Activated T-cell treated with anti-CD3 and anti-CD28 coated beads, Interleukin-2, amount 50 U/mL, for 72 hours (primary cell): ENCODE measurements around the gene TDRD10. TPM values are rescaled to one million over a fixed set of nuclear protein-coding genes. Genes with fewer than 3 reads are reported as not detected.

ENCODE experiments used
- ATAC-seq, 2 donors: fragments of 150-1000 bp; cut with Tn5 transposase; replicated peaks in 1 of 2; 2 replicates each; pipeline ENCODE4 v1.10.0; 2021; ENCODE audit warnings: moderate library complexity in 2 of 2, mild to moderate bottlenecking in 1 of 2
- DNase-seq, 2 donors: peaks; one replicate each; pipeline ENCODE4 v3.0.0; 2021 to 2022; ENCODE audit warnings: mixed read lengths in 1 of 2
- H3K27ac Mint-ChIP-seq: one replicate; pipeline ENCODE4 v1.8.0; 2022; ENCODE audit warnings: mild to moderate bottlenecking, moderate library complexity, mixed read lengths
- H3K27me3 Mint-ChIP-seq: one replicate; pipeline ENCODE4 v1.8.0; 2022; ENCODE audit warnings: low read depth, mixed read lengths
- H3K36me3 Mint-ChIP-seq, 2 donors: one replicate each; pipeline ENCODE4 v1.8.0; 2022; ENCODE audit warnings: mixed read lengths in 2 of 2, mild to moderate bottlenecking in 1 of 2; ENCODE audit not compliant: insufficient read depth in 2 of 2
- H3K4me1 Mint-ChIP-seq: one replicate; pipeline ENCODE4 v1.8.0; 2022; ENCODE audit warnings: low read depth, mixed read lengths
- H3K4me3 Mint-ChIP-seq, 2 donors: one replicate each; pipeline ENCODE4 v1.8.0; 2022; ENCODE audit warnings: mild to moderate bottlenecking in 2 of 2, mixed read lengths in 2 of 2, moderate library complexity in 2 of 2
- H3K9me3 Mint-ChIP-seq, 2 donors: one replicate each; pipeline ENCODE4 v1.8.0; 2022; ENCODE audit warnings: mixed read lengths in 2 of 2
- total RNA-seq, 2 donors: library from RNA; stranded (reverse); gene quantifications; one replicate each; pipeline ENCODE4 v1.2.3, GENCODE V29; 2022

TDRD10 gene
- total RNA-seq = under 1 TPM in 1 of 2 donors, not detected in 1; 0.86 TPM

GRCh38 chr1:154502066-154502743 lies at the start of gene TDRD10, which contains the start of gene SHE:
TSS of gene TDRD10 (plus strand) at chr1:154502219. CDS start at chr1:154506904, 4,685 bp downstream.
TSS of gene SHE (minus strand) at chr1:154502412. CDS start at chr1:154502026, 386 bp downstream.
- ATAC-seq (peak; percentile 27 to 32), DNase-seq (peak; percentile 30 to 40)
- Mint-ChIP-seq H3K27ac (no peak within 1 kb of the TSS), H3K27me3 (peaks cover 45% of the 10 kb centered on the region), H3K4me1 (peaks cover 27% of the 10 kb centered on the region), H3K9me3 (peaks cover 4 to 5% of the 10 kb centered on the region in 2 donors), H3K4me3 (peak within 1 kb of the TSS; percentile 68 to 74), H3K36me3 (peaks cover 11 to 12% of the 10 kb centered on the region in 2 donors)

- peaks cover 9% of the 10 kb centered on the region for H3K27me3 Mint-ChIP-seq
- no peaks in the 10 kb centered on the region for H3K9me3 Mint-ChIP-seq
- no peak for ATAC-seq
- no peak overlapping the region for H3K27ac Mint-ChIP-seq
- peaks cover 25% of the 10 kb centered on the region for H3K4me1 Mint-ChIP-seq
- H3K4me3 Mint-ChIP-seq = no peak overlapping the region
- no peak for DNase-seq
- peaks cover 0 to 5% of the 10 kb centered on the region in 2 donors for H3K36me3 Mint-ChIP-seq
Observed at GRCh38 chr1:154453161-154453560, 48.9 kb upstream of the TDRD10 start.

- DNase-seq = no peak
- Mint-ChIP-seq H3K9me3 (no peaks in the 10 kb centered on the region), H3K27ac (no peak overlapping the region), H3K4me1 (peaks cover 25% of the 10 kb centered on the region), H3K36me3 (peaks cover 2 to 5% of the 10 kb centered on the region in 2 donors), H3K4me3 (peak overlapping the region in 1 of 2 donors; percentile 13), H3K27me3 (peaks cover 9% of the 10 kb centered on the region)
- ATAC-seq = no peak
Observed at GRCh38 chr1:154453574-154454352, 48.3 kb upstream of the TDRD10 start.

- no peak for DNase-seq
- Mint-ChIP-seq H3K27ac (no peak overlapping the region), H3K36me3 (peaks cover 2 to 5% of the 10 kb centered on the region in 2 donors), H3K27me3 (peaks cover 9% of the 10 kb centered on the region), H3K4me1 (peaks cover 25% of the 10 kb centered on the region), H3K4me3 (peak overlapping the region; percentile 16 to 60), H3K9me3 (no peaks in the 10 kb centered on the region)
- peak in 1 of 2 donors; percentile 23 for ATAC-seq
Observed at GRCh38 chr1:154454386-154455120, 47.5 kb upstream of the TDRD10 start.

- DNase-seq (no peak), ATAC-seq (no peak)
- peaks cover 42% of the 10 kb centered on the region for H3K4me1 Mint-ChIP-seq
- peaks cover 7% of the 10 kb centered on the region for H3K27me3 Mint-ChIP-seq
- H3K4me3 Mint-ChIP-seq = no peak overlapping the region
- no peaks in the 10 kb centered on the region for H3K9me3 Mint-ChIP-seq
- H3K27ac Mint-ChIP-seq = no peak overlapping the region
- H3K36me3 Mint-ChIP-seq = peaks cover 2 to 5% of the 10 kb centered on the region in 2 donors
Observed at GRCh38 chr1:154456631-154457030, 45.4 kb upstream of the TDRD10 start.

GRCh38 chr1:154459080-154459479 lies 42.9 kb upstream of the TDRD10 start:
- no peaks in the 10 kb centered on the region for H3K9me3 Mint-ChIP-seq
- DNase-seq = no peak
- no peak overlapping the region for H3K27ac Mint-ChIP-seq
- no peak for ATAC-seq
- peaks cover 2 to 3% of the 10 kb centered on the region in 2 donors for H3K36me3 Mint-ChIP-seq
- no peaks in the 10 kb centered on the region for H3K27me3 Mint-ChIP-seq
- no peak overlapping the region for H3K4me3 Mint-ChIP-seq
- H3K4me1 Mint-ChIP-seq = peaks cover 48% of the 10 kb centered on the region

GRCh38 chr1:154460695-154461260 lies 41.2 kb upstream of the TDRD10 start:
- Mint-ChIP-seq H3K9me3 (no peaks in the 10 kb centered on the region), H3K27ac (no peak overlapping the region), H3K27me3 (no peaks in the 10 kb centered on the region), H3K4me1 (peaks cover 54% of the 10 kb centered on the region), H3K4me3 (peak overlapping the region; percentile 17 to 59), H3K36me3 (peaks cover 0 to 2% of the 10 kb centered on the region in 2 donors)
- DNase-seq = no peak
- no peak for ATAC-seq

- Mint-ChIP-seq H3K36me3 (no peaks in the 10 kb centered on the region), H3K27ac (peak overlapping the region; percentile 18), H3K27me3 (no peaks in the 10 kb centered on the region), H3K9me3 (no peaks in the 10 kb centered on the region), H3K4me3 (peak overlapping the region; percentile 64 to 66), H3K4me1 (peaks cover 80% of the 10 kb centered on the region)
- DNase-seq (peak; percentile 78 to 81), ATAC-seq (peak; percentile 90 to 92)
Observed at GRCh38 chr1:154463512-154463990, 38.5 kb upstream of the TDRD10 start.

- H3K27me3 Mint-ChIP-seq = no peaks in the 10 kb centered on the region
- no peaks in the 10 kb centered on the region for H3K9me3 Mint-ChIP-seq
- peaks cover 70% of the 10 kb centered on the region for H3K4me1 Mint-ChIP-seq
- ATAC-seq (no peak), DNase-seq (no peak)
- peak overlapping the region; percentile 53 to 66 for H3K4me3 Mint-ChIP-seq
- peak overlapping the region; percentile 67 for H3K27ac Mint-ChIP-seq
- H3K36me3 Mint-ChIP-seq = no peaks in the 10 kb centered on the region
Observed at GRCh38 chr1:154465621-154466195, 36.3 kb upstream of the TDRD10 start.

GRCh38 chr1:154466206-154466605 lies 35.8 kb upstream of the TDRD10 start:
- H3K27ac Mint-ChIP-seq = peak overlapping the region; percentile 67
- no peaks in the 10 kb centered on the region for H3K27me3 Mint-ChIP-seq
- peaks cover 65% of the 10 kb centered on the region for H3K4me1 Mint-ChIP-seq
- peak overlapping the region; percentile 53 to 66 for H3K4me3 Mint-ChIP-seq
- DNase-seq (no peak), ATAC-seq (no peak)
- H3K9me3 Mint-ChIP-seq = no peaks in the 10 kb centered on the region
- no peaks in the 10 kb centered on the region for H3K36me3 Mint-ChIP-seq

GRCh38 chr1:154466921-154467417 lies 35.0 kb upstream of the TDRD10 start:
- no peaks in the 10 kb centered on the region for H3K27me3 Mint-ChIP-seq
- no peaks in the 10 kb centered on the region for H3K36me3 Mint-ChIP-seq
- peak overlapping the region; percentile 6 to 66 for H3K4me3 Mint-ChIP-seq
- no peak for DNase-seq
- peak overlapping the region; percentile 67 for H3K27ac Mint-ChIP-seq
- H3K4me1 Mint-ChIP-seq = peaks cover 59% of the 10 kb centered on the region
- no peaks in the 10 kb centered on the region for H3K9me3 Mint-ChIP-seq
- ATAC-seq = no peak
